SK-N-SH (cell line): Measurements from ENCODE around the gene TMED1. TPM values are rescaled to one million over a fixed set of nuclear protein-coding genes. Genes with fewer than 3 reads are reported as not detected.
A peak's percentile ranks its signal among the peaks of the same experiment; 100 is the strongest.

Experiments
- CTCF ChIA-PET: fragments of 300-600, 350-600 bp; formaldehyde crosslinking; extraction: SDS; loops from one replicate; lab custom pipeline; 2021; lab: Yijun Ruan, JAX
- POLR2A ChIA-PET: fragments of 350-600 bp; sonication (Branson Sonifier 250); formaldehyde crosslinking; extraction: SDS; loops from one replicate; lab custom pipeline; 2020; ENCODE audit warnings: antibody characterized with exemption, inconsistent platforms; lab: Yijun Ruan, JAX
- DNase-seq: peaks from one replicate; pipeline ENCODE4 v3.0.0; 2012
- H2AFZ ChIP-seq: fragments of 200-600 bp; sonication (generic); 2 replicates; pipeline ENCODE4 v1.8.1; 2016; ENCODE audit warnings: antibody characterized with exemption, mild to moderate bottlenecking, low read depth
- H3F3A ChIP-seq: fragments of 200-600 bp; sonication (generic); replicated peaks from 2 replicates; pipeline ENCODE3; 2016; ENCODE audit warnings: antibody characterized with exemption, mild to moderate bottlenecking; ENCODE audit not compliant: insufficient read depth
- H3K27ac ChIP-seq, 2 experiments: fragments of 200-500 bp in 1 of 2; fragments of 200-600 bp in 1 of 2; sonication (Bioruptor generic) in 1 of 2; sonication (generic), shearing (Covaris generic) in 1 of 2; 2 replicates each; pipeline versions ENCODE4 v1.5.1 to v1.6.1; 2014 to 2016; ENCODE audit warnings: low read depth in 2 of 2, inconsistent platforms in 1 of 2, low read length in 1 of 2, mild to moderate bottlenecking in 1 of 2, mixed read lengths in 1 of 2
- H3K27me3 ChIP-seq: fragments of 200-600 bp; sonication (generic), shearing (Covaris generic); 2 replicates; pipeline ENCODE4 v1.6.1; 2016; ENCODE audit warnings: mixed run types; ENCODE audit not compliant: insufficient read depth
- H3K36me3 ChIP-seq, 2 experiments: fragments of 200-500 bp in 1 of 2; fragments of 200-600 bp in 1 of 2; sonication (Bioruptor generic) in 1 of 2; sonication (generic) in 1 of 2; replicated peaks in 1 of 2; 2 replicates each; pipeline versions ENCODE3 to v1.5.1; 2014 to 2016; ENCODE audit warnings: low read length in 1 of 2, mild to moderate bottlenecking in 1 of 2; ENCODE audit not compliant: insufficient read depth in 2 of 2, control insufficient read depth in 1 of 2
- H3K4me1 ChIP-seq, 2 experiments: fragments of 200-500 bp in 1 of 2; fragments of 200-600 bp in 1 of 2; sonication (Bioruptor generic) in 1 of 2; sonication (generic), shearing (Covaris generic) in 1 of 2; 2 replicates each; pipeline versions ENCODE4 v1.5.1 to v1.6.1; 2014 to 2016; ENCODE audit warnings: low read depth in 1 of 2, low read length in 1 of 2, mixed run types in 1 of 2; ENCODE audit not compliant: insufficient read depth in 2 of 2, control insufficient read depth in 1 of 2
- H3K4me2 ChIP-seq: fragments of 200-600 bp; sonication (generic), shearing (Covaris generic); 2 replicates; pipeline ENCODE4 v1.6.1; 2017; ENCODE audit warnings: mixed run types
- H3K4me3 ChIP-seq, 2 experiments: fragments of 200-500 bp in 1 of 2; fragments of 200-600 bp in 1 of 2; sonication (Bioruptor generic) in 1 of 2; sonication (generic), shearing (Covaris generic) in 1 of 2; 2 replicates each; pipeline versions ENCODE4 v1.5.1 to v1.8.1; 2014 to 2016; ENCODE audit warnings: low read depth in 2 of 2, inconsistent platforms in 1 of 2, low read length in 1 of 2, mild to moderate bottlenecking in 1 of 2, mixed read lengths in 1 of 2, moderate library complexity in 1 of 2
- H3K79me2 ChIP-seq: fragments of 200-600 bp; sonication (generic); 2 replicates; pipeline ENCODE4 v1.8.1; 2017; ENCODE audit warnings: mild to moderate bottlenecking; ENCODE audit not compliant: insufficient read depth
- H3K9ac ChIP-seq: fragments of 200-600 bp; sonication (generic); 2 replicates; pipeline ENCODE4 v1.6.1; 2017; ENCODE audit warnings: mixed run types
- H3K9me2 ChIP-seq: fragments of 200-600 bp; sonication (generic); 2 replicates; pipeline ENCODE4 v1.6.1; 2017; ENCODE audit warnings: mixed run types
- H3K9me3 ChIP-seq: fragments of 200-600 bp; sonication (generic); 2 replicates; pipeline ENCODE4 v1.6.1; 2017; ENCODE audit warnings: mixed run types, mild to moderate bottlenecking, moderate library complexity
- H4K20me1 ChIP-seq: fragments of 200-600 bp; sonication (generic); 2 replicates; pipeline ENCODE4 v1.6.1; 2017; ENCODE audit warnings: mild to moderate bottlenecking, mixed run types; ENCODE audit not compliant: insufficient read depth
- GABPA ChIP-seq: IDR thresholded peaks from 2 replicates; pipeline ENCODE4 v1.4.0; 2012; ENCODE audit warnings: low read depth, mild to moderate bottlenecking
- IRF3 ChIP-seq: fragments of 150-350 bp; IDR thresholded peaks from 2 replicates; pipeline ENCODE4 v1.6.1; 2016; ENCODE audit warnings: mild to moderate bottlenecking, low read depth, low read length
- MAX ChIP-seq: IDR thresholded peaks from 2 replicates; pipeline ENCODE4 v1.4.0; 2012; ENCODE audit warnings: low read depth
- MXI1 ChIP-seq: IDR thresholded peaks from 2 replicates; pipeline ENCODE4 v1.6.1; 2012; ENCODE audit warnings: mild to moderate bottlenecking, low read depth, low read length, improper control_type of control experiment
- NFIC ChIP-seq: IDR thresholded peaks from 2 replicates; pipeline ENCODE4 v1.4.0; 2012; ENCODE audit warnings: borderline replicate concordance
- POLR2AphosphoS5 ChIP-seq: IDR thresholded peaks from 2 replicates; pipeline ENCODE4 v1.6.1; 2012; ENCODE audit warnings: low read depth, low read length
- RAD21 ChIP-seq: IDR thresholded peaks from 2 replicates; pipeline ENCODE4 v1.6.1; 2012; ENCODE audit warnings: mild to moderate bottlenecking, low read length
- USF1 ChIP-seq: IDR thresholded peaks from 2 replicates; pipeline ENCODE4 v1.4.0; 2012; ENCODE audit warnings: low read depth, borderline replicate concordance
- WGBS: methylation state at CpG from one replicate; pipeline ENCODE4 v1.1.6; 2017; ENCODE audit warnings: low lambda C conversion rate; 5-methylcytosine and 5-hydroxymethylcytosine counted together
- polyA plus RNA-seq, 3 experiments: library from polyadenylated mRNA; depleted of rRNA; stranded (reverse); fragments of >200 nt; gene quantifications; 2 replicates each; pipeline ENCODE4 v1.2.3, GENCODE V29; 2012

Gene TMED1
- polyA plus RNA-seq, 1 of the 3 experiments (the other 2 are of a cell fraction), result 92.4 TPM

GRCh38 chr19:10826231-10826630, 9.8 kb downstream of the TMED1 start:
- H3K4me3 ChIP-seq, result no peak overlapping the region
- H4K20me1 ChIP-seq, result no peaks in the 10 kb centered on the region
- no peak overlapping the region for H3K27ac ChIP-seq
- POLR2A ChIA-PET, result interaction anchor here (1.2 kb wide), 1 partner anchor 8 kb away, joined by 5 read pairs; no protein-coding TSS in a partner anchor
- H3K36me3 ChIP-seq, result peaks cover 13 to 24% of the 10 kb centered on the region in 2 experiments
- TF ChIP-seq NFIC (no peak), IRF3 (no peak), USF1 (no peak), MAX (no peak), MXI1 (no peak), RAD21 (no peak), POLR2AphosphoS5 (no peak)
- peak; percentile 38 for DNase-seq
- peaks cover 0 to 2% of the 10 kb centered on the region in 2 experiments; a peak in 1 of 4 replicates for H3K4me1 ChIP-seq
- H2AFZ ChIP-seq, result no peak overlapping the region
- no peaks in the 10 kb centered on the region for H3K79me2 ChIP-seq
- H3K4me2 ChIP-seq, result no peak overlapping the region
- no peaks in the 10 kb centered on the region for H3K9me2 ChIP-seq
- CTCF ChIA-PET, result interaction anchor here (1.0 to 2.2 kb wide), 3 partner anchors 9 to 109 kb away, joined by 3 to 5 read pairs (median 4); partner anchors contain the start of gene DNM2
- WGBS, result 88% methylated on average over 3 of the region's 7 CpGs
- no peaks in the 10 kb centered on the region for H3K27me3 ChIP-seq
- no peaks in the 10 kb centered on the region for H3F3A ChIP-seq
- no peak overlapping the region for H3K9ac ChIP-seq
- no peaks in the 10 kb centered on the region for H3K9me3 ChIP-seq

- H3K9me3 ChIP-seq, result no peaks in the 10 kb centered on the region
- no peak for DNase-seq
- no peak overlapping the region for H2AFZ ChIP-seq
- TF ChIP-seq GABPA (no peak), RAD21 (no peak)
- TF ChIP-seq, all 33 proteins: peak for 0
- Histone ChIP-seq H3K4me3 (no peak overlapping the region), H3K9ac (no peak overlapping the region), H3K27me3 (no peaks in the 10 kb centered on the region), H3K79me2 (no peaks in the 10 kb centered on the region), H3F3A (no peaks in the 10 kb centered on the region), H3K36me3 (peaks cover 16 to 21% of the 10 kb centered on the region in 2 experiments), H4K20me1 (no peaks in the 10 kb centered on the region), H3K27ac (no peak overlapping the region), H3K4me2 (no peak overlapping the region), H3K9me2 (no peaks in the 10 kb centered on the region), H3K4me1 (peaks cover 0 to 24% of the 10 kb centered on the region in 2 experiments; a peak in 1 of 4 replicates)
- 89% methylated on average over 7 of the region's 12 CpGs for WGBS
- CTCF ChIA-PET, result interaction anchor here (0.9 to 2.1 kb wide), 4 partner anchors 14 to 47 kb away, joined by 3 to 9 read pairs (median 3); no protein-coding TSS in a partner anchor
- POLR2A ChIA-PET, result no interaction called here
These were observed 12.3 kb downstream of the TMED1 start for GRCh38 chr19:10823690-10824089.
